ENCODE results near the gene BASP1. TPM values are rescaled to one million over a fixed set of nuclear protein-coding genes. Genes with fewer than 3 reads are reported as not detected.

The BASP1 gene
- total and polyA plus RNA-seq, 7 donors: 0.64 to 1.9 (median 1.1) TPM

- no peak overlapping the region for H3K4me3 ChIP-seq
- no peak for ATAC-seq
- peaks cover 12% of the 10 kb centered on the region for H3K4me1 ChIP-seq
- DNase-seq: no peak
- intact Hi-C loops (cut with DNase I): loop anchor here in 1 of 2 donors (10.0 kb wide), 1 partner anchor 248 kb away; the partner anchor contains the start of gene MYO10
- 89 to 92% (median 90%) methylated on average over 3 of the region's 3 CpGs for WGBS, 3 donors
- no peak for TF ChIP-seq CTCF (IDR thresholded peaks at IDR 0.05)
- no peaks in the 10 kb centered on the region for H3K36me3 ChIP-seq (ENCODE audit: insufficient read depth in 1 of 2, low read depth in 1 of 2)
- no peaks in the 10 kb centered on the region for H3K9me3 ChIP-seq
- no peaks in the 10 kb centered on the region for H3K27me3 ChIP-seq (ENCODE audit: insufficient read depth in 3 of 3, low read length in 2 of 3)
- no peak overlapping the region for H3K27ac ChIP-seq
These were observed 34.9 kb upstream of the BASP1 start for GRCh38 chr5:17182494-17182893.

- Histone ChIP-seq H3K4me3 (no peak overlapping the region), H3K27ac (no peak overlapping the region), H3K27me3 (ENCODE audit: insufficient read depth in 3 of 3, low read length in 2 of 3) (no peaks in the 10 kb centered on the region), H3K9me3 (no peaks in the 10 kb centered on the region), H3K36me3 (ENCODE audit: insufficient read depth in 1 of 2, low read depth in 1 of 2) (no peaks in the 10 kb centered on the region), H3K4me1 (peaks cover 12% of the 10 kb centered on the region)
- no peak for TF ChIP-seq CTCF (IDR thresholded peaks at IDR 0.05)
- intact Hi-C loops (cut with DNase I): loop anchor here in 1 of 2 donors (10.0 kb wide), 1 partner anchor 248 kb away; the partner anchor contains the start of gene MYO10
- no peak for ATAC-seq
- WGBS, 3 donors: 86 to 92% (median 86%) methylated on average over 1 of the region's 1 CpG
- DNase-seq: no peak
These were observed 34.5 kb upstream of the BASP1 start for GRCh38 chr5:17182981-17183380.

- 51 to 85% (median 63%) methylated on average over 7 of the region's 7 CpGs for WGBS, 3 donors
- no peaks in the 10 kb centered on the region for H3K27me3 ChIP-seq (ENCODE audit: insufficient read depth in 3 of 3, low read length in 2 of 3)
- peaks cover 12% of the 10 kb centered on the region for H3K4me1 ChIP-seq
- no peak overlapping the region for H3K4me3 ChIP-seq
- ATAC-seq (no peak), DNase-seq (no peak)
- no peaks in the 10 kb centered on the region for H3K36me3 ChIP-seq (ENCODE audit: insufficient read depth in 1 of 2, low read depth in 1 of 2)
- no peak overlapping the region for H3K27ac ChIP-seq
- no peak for TF ChIP-seq CTCF (IDR thresholded peaks at IDR 0.05)
- H3K9me3 ChIP-seq: no peaks in the 10 kb centered on the region
- intact Hi-C loops (cut with DNase I): loop anchor here in 1 of 2 donors (10.0 kb wide), 1 partner anchor 249 kb away; the partner anchor contains the start of gene MYO10
These were observed 33.6 kb upstream of the BASP1 start for GRCh38 chr5:17183831-17184230.

GRCh38 chr5:17184588-17184987, 32.8 kb upstream of the BASP1 start:
- Histone ChIP-seq H3K36me3 (ENCODE audit: insufficient read depth in 1 of 2, low read depth in 1 of 2) (no peaks in the 10 kb centered on the region), H3K27ac (no peak overlapping the region), H3K27me3 (ENCODE audit: insufficient read depth in 3 of 3, low read length in 2 of 3) (no peaks in the 10 kb centered on the region), H3K4me1 (peaks cover 14% of the 10 kb centered on the region), H3K4me3 (no peak overlapping the region), H3K9me3 (no peaks in the 10 kb centered on the region)
- intact Hi-C loops (cut with DNase I): loop anchor here in 1 of 2 donors (10.0 kb wide), 1 partner anchor 250 kb away; the partner anchor contains the start of gene MYO10
- WGBS, 3 donors: 91 to 100% (median 95%) methylated on average over 1 of the region's 1 CpG
- no peak for ATAC-seq
- no peak for TF ChIP-seq CTCF (IDR thresholded peaks at IDR 0.05)
- no peak for DNase-seq

- no peak for DNase-seq
- intact Hi-C loops (cut with DNase I): loop anchor here (5.0 to 10.0 kb wide), 3 partner anchors 251 to 693 kb away; partner anchors contain the start of gene MYO10 (in 1 of the 2)
- TF ChIP-seq CTCF (IDR thresholded peaks at IDR 0.05): no peak
- ATAC-seq: no peak
- Histone ChIP-seq H3K4me3 (no peak overlapping the region), H3K4me1 (peaks cover 21% of the 10 kb centered on the region), H3K9me3 (no peaks in the 10 kb centered on the region), H3K36me3 (ENCODE audit: insufficient read depth in 1 of 2, low read depth in 1 of 2) (no peaks in the 10 kb centered on the region), H3K27ac (no peak overlapping the region), H3K27me3 (ENCODE audit: insufficient read depth in 3 of 3, low read length in 2 of 3) (no peaks in the 10 kb centered on the region)
- WGBS, 3 donors: 81 to 89% (median 88%) methylated on average over 3 of the region's 3 CpGs
These were observed 32.1 kb upstream of the BASP1 start for GRCh38 chr5:17185349-17185748.
